Activated CD4-positive, alpha-beta T cell treated with anti-CD3 and anti-CD28 coated beads for 36 hours (primary cell): ENCODE data around the gene FAM184B. TPM values are rescaled to one million over a fixed set of nuclear protein-coding genes. Genes with fewer than 3 reads are reported as not detected.
A peak's percentile ranks its signal among the peaks of the same experiment; 100 is the strongest.

Source experiments
- ATAC-seq: fragments of 200-7000 bp; cut with Tn5 transposase; one replicate; pipeline ENCODE4 v1.10.0; 2021; ENCODE audit warnings: mild to moderate bottlenecking, moderate library complexity
- CTCF ChIA-PET: fragments of 350-600 bp; sonication (Branson Sonifier 250); formaldehyde crosslinking; loops from one replicate; lab custom pipeline; 2021; ENCODE audit warnings: antibody characterized with exemption; lab: Charles Lee
- POLR2A ChIA-PET: fragments of 350-600 bp; sonication (Branson Sonifier 250); formaldehyde crosslinking; loops from one replicate; lab custom pipeline; 2021; ENCODE audit warnings: antibody characterized with exemption, inconsistent platforms; lab: Charles Lee
- DNase-seq: peaks from one replicate; pipeline ENCODE4 v3.0.0-alpha.2; 2020
- H3K27ac Mint-ChIP-seq: one replicate; pipeline ENCODE4 v1.8.0; 2021; ENCODE audit warnings: mixed read lengths
- H3K27me3 Mint-ChIP-seq: one replicate; pipeline ENCODE4 v1.8.0; 2021; ENCODE audit warnings: mixed read lengths
- H3K36me3 Mint-ChIP-seq: one replicate; pipeline ENCODE4 v1.8.0; 2021; ENCODE audit warnings: low read depth, mixed read lengths
- H3K4me1 Mint-ChIP-seq: one replicate; pipeline ENCODE4 v1.8.0; 2021; ENCODE audit warnings: mixed read lengths
- H3K4me3 Mint-ChIP-seq: one replicate; pipeline ENCODE4 v1.8.0; 2021; ENCODE audit warnings: mild to moderate bottlenecking, moderate library complexity, mixed read lengths
- H3K9me3 Mint-ChIP-seq: one replicate; pipeline ENCODE4 v1.8.0; 2021; ENCODE audit warnings: low read depth, mixed read lengths
- intact Hi-C, 2 experiments: fragments of 100-400 bp; cut with DNase I in 1 of 2; cut with micrococcal nuclease in 1 of 2; formaldehyde crosslinking; loops; one replicate each; pipeline versions ENCODE4 v1.14.2 to v1.15.1; 2022 to 2024; cut with DNase I, micrococcal nuclease
- total RNA-seq, 2 experiments: library from RNA; stranded (reverse); gene quantifications; one replicate each; pipeline ENCODE4 v1.2.3, GENCODE V29; 2021

The FAM184B gene
- total RNA-seq, 2 experiments from 2014 or later, result 0.04 TPM; not detected in 1

DNA sequence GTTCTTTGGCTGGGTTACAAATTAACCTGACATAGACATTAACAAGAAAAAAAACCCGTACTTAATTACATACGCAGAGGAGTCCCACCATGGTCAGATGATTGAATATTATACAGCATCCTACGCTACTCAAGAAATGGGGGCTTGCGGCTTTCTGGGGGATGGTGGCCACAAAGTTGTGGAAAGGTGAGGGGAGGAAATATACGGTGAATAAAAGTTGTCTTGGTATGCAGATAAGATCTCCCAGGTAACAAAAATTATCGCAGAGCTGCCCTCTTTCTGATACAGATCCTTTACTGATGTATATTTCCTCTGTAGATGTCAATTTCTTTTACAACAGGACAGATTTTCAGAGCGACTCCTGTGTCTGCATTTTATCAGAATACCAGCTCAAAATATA is 28.2 kb upstream of the FAM184B start:
- Mint-ChIP-seq H3K36me3 (peaks cover 53% of the 10 kb centered on the region), H3K27me3 (no peaks in the 10 kb centered on the region), H3K4me3 (peak overlapping the region; percentile 98), H3K27ac (peak overlapping the region; percentile 100), H3K4me1 (peaks cover 46% of the 10 kb centered on the region), H3K9me3 (no peaks in the 10 kb centered on the region)
- peak; percentile 15 for DNase-seq
- intact Hi-C loops, result loop anchor here (1.0 to 10.0 kb wide), 10 partner anchors 172 to 1583 kb away; partner anchors contain the start of genes LAP3 (in 2 of the 2), MED28 (in 2 of the 2), QDPR (in 2 of the 2) and CLRN2 (in 1 of the 2)
- POLR2A ChIA-PET, result interaction anchor here (0.6 to 2.4 kb wide), 5 partner anchors 12 to 780 kb away, joined by 3 to 8 read pairs (median 4); partner anchors contain the start of genes LAP3 and MED28
- no peak for ATAC-seq
- CTCF ChIA-PET, result interaction anchor here (0.6 to 4.0 kb wide), 8 partner anchors 9 to 262 kb away, joined by 3 to 18 read pairs (median 5); partner anchors contain the start of gene LAP3

GRCh38 chr4:17807446-17807845 is 26.0 kb upstream of the FAM184B start:
- H3K4me3 Mint-ChIP-seq, result peak overlapping the region; percentile 98
- no peak overlapping the region for H3K27ac Mint-ChIP-seq
- DNase-seq (no peak), ATAC-seq (no peak)
- POLR2A ChIA-PET, result interaction anchor here (0.6 kb wide), 2 partner anchors 8 to 213 kb away, joined by 3 read pairs; no protein-coding TSS in a partner anchor
- intact Hi-C loops, result loop anchor here (5.0 to 10.0 kb wide), 2 partner anchors 170 to 463 kb away; no protein-coding TSS in a partner anchor
- H3K9me3 Mint-ChIP-seq, result no peaks in the 10 kb centered on the region
- no peaks in the 10 kb centered on the region for H3K27me3 Mint-ChIP-seq
- CTCF ChIA-PET, result interaction anchor here (0.8 to 4.0 kb wide), 2 partner anchors 12 to 258 kb away, joined by 3 to 18 read pairs; no protein-coding TSS in a partner anchor
- peaks cover 47% of the 10 kb centered on the region for H3K4me1 Mint-ChIP-seq
- H3K36me3 Mint-ChIP-seq, result peaks cover 58% of the 10 kb centered on the region

GRCh38 chr4:17805580-17806155 is 24.2 kb upstream of the FAM184B start:
- ATAC-seq (no peak), DNase-seq (peak; percentile 28)
- ChIA-PET POLR2A (no interaction called here), CTCF (interaction anchor here (1.0 to 2.5 kb wide), 4 partner anchors 9 to 257 kb away, joined by 3 to 10 read pairs (median 6); no protein-coding TSS in a partner anchor)
- no peak overlapping the region for H3K4me3 Mint-ChIP-seq
- peak overlapping the region; percentile 47 for H3K27ac Mint-ChIP-seq
- intact Hi-C loops, result loop anchor here (5.0 to 10.0 kb wide), 2 partner anchors 168 to 461 kb away; no protein-coding TSS in a partner anchor
- no peaks in the 10 kb centered on the region for H3K9me3 Mint-ChIP-seq
- H3K27me3 Mint-ChIP-seq, result no peaks in the 10 kb centered on the region
- H3K36me3 Mint-ChIP-seq, result peaks cover 51% of the 10 kb centered on the region
- H3K4me1 Mint-ChIP-seq, result peaks cover 43% of the 10 kb centered on the region

GRCh38 chr4:17797808-17798207 is 16.4 kb upstream of the FAM184B start:
- ChIA-PET POLR2A (interaction anchor here (2.4 kb wide), 1 partner anchor 12 kb away, joined by 8 read pairs; the partner anchor contains the start of gene DCAF16), CTCF (interaction anchor here (0.9 to 4.3 kb wide), 4 partner anchors 11 to 241 kb away, joined by 3 to 18 read pairs (median 4); partner anchors contain the start of genes DCAF16 and NCAPG)
- peaks cover 30% of the 10 kb centered on the region for H3K36me3 Mint-ChIP-seq
- H3K4me1 Mint-ChIP-seq, result peaks cover 5% of the 10 kb centered on the region
- H3K4me3 Mint-ChIP-seq, result no peak overlapping the region
- no peaks in the 10 kb centered on the region for H3K27me3 Mint-ChIP-seq
- ATAC-seq, result peak; percentile 47
- intact Hi-C loops, result no loop called here
- DNase-seq, result no peak
- H3K9me3 Mint-ChIP-seq, result no peaks in the 10 kb centered on the region
- H3K27ac Mint-ChIP-seq, result no peak overlapping the region

DNA sequence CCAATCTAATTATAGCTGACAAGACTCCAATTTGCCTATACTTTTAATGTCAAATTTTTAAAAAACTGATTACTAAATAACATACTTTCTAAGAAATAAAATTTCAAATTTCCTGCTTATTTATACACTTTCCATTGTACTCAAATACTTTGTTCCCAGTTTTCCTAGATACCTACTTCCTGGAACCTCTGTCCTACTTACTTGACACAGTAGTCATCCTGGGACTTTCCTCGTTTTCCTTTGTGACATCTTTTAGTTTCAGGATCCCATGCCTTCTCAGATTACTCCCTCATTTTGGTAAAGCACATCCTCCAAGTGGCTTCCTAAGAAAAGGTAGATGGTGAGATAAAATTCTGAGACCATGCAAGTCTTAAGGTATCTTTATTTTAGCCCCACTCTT is 13.3 kb upstream of the FAM184B start:
- ChIA-PET CTCF (interaction anchor here (1.1 to 4.3 kb wide), 2 partner anchors 8 to 14 kb away, joined by 5 to 18 read pairs; partner anchors contain the start of genes DCAF16 and NCAPG), POLR2A (no interaction called here)
- intact Hi-C loops, result no loop called here
- ATAC-seq (no peak), DNase-seq (no peak)
- no peak overlapping the region for H3K4me3 Mint-ChIP-seq
- peaks cover 33% of the 10 kb centered on the region for H3K36me3 Mint-ChIP-seq
- no peak overlapping the region for H3K27ac Mint-ChIP-seq
- H3K27me3 Mint-ChIP-seq, result no peaks in the 10 kb centered on the region
- H3K4me1 Mint-ChIP-seq, result peaks cover 3% of the 10 kb centered on the region
- no peaks in the 10 kb centered on the region for H3K9me3 Mint-ChIP-seq

DNA sequence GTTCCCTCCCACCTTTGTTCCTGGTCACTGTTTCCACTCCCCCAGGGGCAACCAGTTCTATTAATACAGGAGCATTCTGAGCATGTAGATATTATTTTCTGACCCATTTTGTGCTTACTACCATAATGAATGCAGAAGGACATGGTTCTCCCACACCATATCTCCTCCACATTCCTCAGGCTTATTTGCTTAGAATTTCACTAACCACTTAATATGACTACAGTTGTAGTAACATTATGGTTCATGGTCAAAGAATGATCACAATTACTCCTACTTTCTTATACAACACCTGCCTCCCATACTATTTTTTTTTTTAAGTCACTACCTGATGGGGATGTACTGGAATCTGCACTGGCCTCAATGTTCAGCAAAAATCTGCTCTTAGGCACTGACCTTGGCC is 7.5 kb upstream of the FAM184B start:
- no peak for ATAC-seq

GRCh38 chr4:17787315-17787714 is 5.9 kb upstream of the FAM184B start:
- ChIA-PET CTCF (interaction anchor here (0.8 to 1.7 kb wide), 3 partner anchors 8 to 30 kb away, joined by 3 to 5 read pairs (median 4); no protein-coding TSS in a partner anchor), POLR2A (no interaction called here)
- H3K4me3 Mint-ChIP-seq, result no peak overlapping the region
- no peak overlapping the region for H3K27ac Mint-ChIP-seq
- H3K27me3 Mint-ChIP-seq, result peaks cover 2% of the 10 kb centered on the region
- no peak for DNase-seq
- intact Hi-C loops, result no loop called here
- peak; percentile 69 for ATAC-seq
- H3K4me1 Mint-ChIP-seq, result peaks cover 18% of the 10 kb centered on the region
- H3K9me3 Mint-ChIP-seq, result no peaks in the 10 kb centered on the region
- peaks cover 13% of the 10 kb centered on the region for H3K36me3 Mint-ChIP-seq

More for the DNA sequence above, 7.5 kb upstream of the FAM184B start:
- peaks cover 24% of the 10 kb centered on the region for H3K36me3 Mint-ChIP-seq
- no peaks in the 10 kb centered on the region for H3K27me3 Mint-ChIP-seq
- ChIA-PET POLR2A (no interaction called here), CTCF (interaction anchor here (0.6 to 0.7 kb wide), 2 partner anchors 38 to 41 kb away, joined by 3 to 5 read pairs; no protein-coding TSS in a partner anchor)
- no peak overlapping the region for H3K27ac Mint-ChIP-seq
- H3K4me3 Mint-ChIP-seq, result no peak overlapping the region
- no peak for DNase-seq
- no peaks in the 10 kb centered on the region for H3K9me3 Mint-ChIP-seq
- peaks cover 18% of the 10 kb centered on the region for H3K4me1 Mint-ChIP-seq
- intact Hi-C loops, result no loop called here

DNA sequence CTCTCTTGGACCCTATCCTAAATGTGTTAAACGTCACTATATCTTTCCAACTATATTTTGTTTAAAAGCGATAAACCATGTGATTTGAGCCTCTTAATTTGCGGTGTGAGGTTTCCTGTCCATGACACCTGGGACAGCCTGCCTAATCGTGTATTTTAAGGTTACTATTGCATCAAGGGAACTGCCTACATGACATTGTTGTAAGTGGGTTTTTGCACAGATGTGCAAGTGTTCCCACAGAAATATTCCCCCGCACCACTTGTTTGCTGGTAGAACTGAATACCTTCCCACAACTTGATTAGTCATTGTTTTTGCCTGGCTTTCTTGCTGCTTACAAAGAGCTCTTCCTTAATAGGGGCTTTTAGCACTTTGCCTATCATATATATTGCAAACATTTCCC is 5.1 kb upstream of the FAM184B start:
- DNase-seq (no peak), ATAC-seq (no peak)
- intact Hi-C loops, result no loop called here
- Mint-ChIP-seq H3K27me3 (peaks cover 10% of the 10 kb centered on the region), H3K27ac (no peak overlapping the region), H3K36me3 (peaks cover 8% of the 10 kb centered on the region), H3K4me1 (peaks cover 26% of the 10 kb centered on the region), H3K4me3 (no peak overlapping the region), H3K9me3 (no peaks in the 10 kb centered on the region)
- POLR2A ChIA-PET, result no interaction called here
- CTCF ChIA-PET, result interaction anchor here (0.8 to 1.7 kb wide), 3 partner anchors 9 to 30 kb away, joined by 3 to 5 read pairs (median 4); no protein-coding TSS in a partner anchor

DNA sequence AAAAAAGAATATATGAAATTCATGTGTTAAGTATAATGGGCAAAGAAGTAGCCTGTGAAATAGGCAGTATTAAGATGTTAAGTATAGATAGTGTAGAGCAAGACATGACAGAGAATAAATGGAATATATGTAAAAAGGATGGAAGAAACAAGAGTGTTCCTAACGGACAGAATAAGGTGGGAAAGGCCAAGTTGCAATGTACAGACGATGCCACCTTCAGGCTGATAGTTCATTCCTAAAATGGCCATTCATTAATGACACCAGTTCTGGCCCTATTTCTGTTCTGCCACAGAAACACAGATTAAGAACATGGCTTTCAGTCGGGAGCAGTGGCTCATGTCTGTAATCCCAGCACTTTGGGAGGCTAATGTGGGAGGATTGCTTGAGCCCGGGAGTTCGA is 4.4 kb upstream of the FAM184B start:
- H3K27me3 Mint-ChIP-seq, result peaks cover 13% of the 10 kb centered on the region
- intact Hi-C loops, result no loop called here
- peaks cover 4% of the 10 kb centered on the region for H3K36me3 Mint-ChIP-seq
- no peak overlapping the region for H3K4me3 Mint-ChIP-seq
- CTCF ChIA-PET, result no interaction called here
- H3K4me1 Mint-ChIP-seq, result peaks cover 29% of the 10 kb centered on the region
- H3K27ac Mint-ChIP-seq, result no peak overlapping the region
- no peak for ATAC-seq
- no peaks in the 10 kb centered on the region for H3K9me3 Mint-ChIP-seq
- POLR2A ChIA-PET, result no interaction called here
- DNase-seq, result no peak

DNA sequence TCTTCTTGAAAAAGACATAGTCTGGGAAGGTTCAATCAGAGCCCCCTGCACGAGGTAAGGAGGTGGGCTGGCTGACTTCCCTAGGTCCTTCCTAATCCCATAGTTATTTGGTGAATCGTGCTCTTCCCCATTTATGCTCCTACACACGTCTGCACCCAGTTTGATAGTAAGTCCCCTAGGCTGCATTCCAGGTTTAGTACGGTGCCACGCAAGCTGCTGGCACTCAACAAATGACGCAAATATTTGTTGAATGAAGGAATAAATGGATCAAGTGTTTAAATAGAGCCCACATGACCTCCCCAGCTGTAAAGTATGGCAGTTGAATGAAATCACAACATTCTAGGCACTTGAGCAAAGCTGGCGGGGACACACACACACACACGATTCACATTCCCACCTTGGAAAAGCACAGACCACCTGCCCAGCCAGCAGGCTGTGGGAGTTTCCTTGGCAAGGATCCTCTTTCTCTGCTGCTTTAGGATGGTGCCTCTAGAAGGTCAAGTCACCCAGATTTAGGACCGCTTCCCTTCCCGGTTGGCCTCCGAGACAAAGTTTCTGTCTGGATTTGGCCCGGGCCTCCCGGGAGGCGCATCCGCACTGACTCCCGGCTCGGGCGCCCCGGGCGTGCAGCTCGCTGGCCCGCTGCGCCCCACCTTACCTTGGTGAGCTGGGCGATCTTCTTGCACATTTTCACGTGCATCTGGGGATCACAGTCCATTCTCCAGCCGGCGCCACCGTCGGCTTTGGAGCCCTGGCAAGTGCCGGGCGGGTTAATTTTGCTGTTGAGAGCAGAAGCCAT is 721 bp downstream of the FAM184B start:
- Mint-ChIP-seq H3K4me1 (peaks cover 13% of the 10 kb centered on the region), H3K36me3 (no peaks in the 10 kb centered on the region), H3K27me3 (peaks cover 31% of the 10 kb centered on the region), H3K9me3 (no peaks in the 10 kb centered on the region), H3K4me3 (no peak overlapping the region), H3K27ac (no peak overlapping the region)
- no peak for DNase-seq
- ChIA-PET POLR2A (no interaction called here), CTCF (no interaction called here)
- peak; percentile 23 for ATAC-seq
- intact Hi-C loops, result no loop called here

GRCh38 chr4:17778431-17778830 is 3.0 kb downstream of the FAM184B start:
- ChIA-PET CTCF (no interaction called here), POLR2A (no interaction called here)
- H3K36me3 Mint-ChIP-seq, result no peaks in the 10 kb centered on the region
- H3K4me1 Mint-ChIP-seq, result peaks cover 13% of the 10 kb centered on the region
- no peaks in the 10 kb centered on the region for H3K9me3 Mint-ChIP-seq
- H3K27ac Mint-ChIP-seq, result no peak overlapping the region
- DNase-seq, result no peak
- H3K27me3 Mint-ChIP-seq, result peaks cover 31% of the 10 kb centered on the region
- H3K4me3 Mint-ChIP-seq, result no peak overlapping the region
- no peak for ATAC-seq
- intact Hi-C loops, result no loop called here
